Astrocyte (in vitro differentiated cells and primary cell): ENCODE data around the gene NUP37. TPM values are rescaled to one million over a fixed set of nuclear protein-coding genes. Genes with fewer than 3 reads are reported as not detected.

Source experiments
- DNase-seq: peaks from one replicate; pipeline ENCODE4 v3.0.0-alpha.2; 2010; ENCODE audit warnings: low read depth
- FAIRE-seq: peaks from 2 replicates; lab custom pipeline; 2011; peaks lifted over from hg19 to GRCh38; lab: Jason Lieb, UNC
- H2AFZ ChIP-seq: 2 replicates; pipeline ENCODE4 v1.6.0; 2012; ENCODE audit warnings: low read depth, low read length, inconsistent platforms
- H3K27ac ChIP-seq: 2 replicates; pipeline ENCODE4 v1.5.1; 2011; ENCODE audit warnings: low read depth, low read length, inconsistent platforms
- H3K27me3 ChIP-seq: 2 replicates; pipeline ENCODE4 v1.6.0; 2011; ENCODE audit warnings: low read length, inconsistent platforms; ENCODE audit not compliant: insufficient read depth
- H3K36me3 ChIP-seq: 2 replicates; pipeline ENCODE4 v1.5.1; 2011; ENCODE audit warnings: low read length, inconsistent platforms; ENCODE audit not compliant: insufficient read depth
- H3K4me1 ChIP-seq: 2 replicates; pipeline ENCODE4 v1.5.1; 2011; ENCODE audit warnings: low read length, inconsistent platforms; ENCODE audit not compliant: insufficient read depth
- H3K4me2 ChIP-seq: 2 replicates; pipeline ENCODE4 v1.6.0; 2012; ENCODE audit warnings: low read length, inconsistent platforms
- H3K4me3 ChIP-seq: 2 replicates; pipeline ENCODE4 v1.5.1; 2011; ENCODE audit warnings: low read depth, mild to moderate bottlenecking, low read length, inconsistent platforms; ENCODE audit not compliant: insufficient read depth
- H3K79me2 ChIP-seq: 2 replicates; pipeline ENCODE4 v1.6.0; 2012; ENCODE audit warnings: mild to moderate bottlenecking, low read length, inconsistent platforms; ENCODE audit not compliant: insufficient read depth
- H3K9ac ChIP-seq: 2 replicates; pipeline ENCODE4 v1.6.0; 2012; ENCODE audit warnings: mild to moderate bottlenecking, low read length, inconsistent platforms
- H3K9me3 ChIP-seq: 2 replicates; pipeline ENCODE4 v1.5.1; 2012; ENCODE audit warnings: low read depth, mild to moderate bottlenecking, low read length, inconsistent platforms; ENCODE audit not compliant: insufficient read depth
- H4K20me1 ChIP-seq: 2 replicates; pipeline ENCODE4 v1.6.0; 2012; ENCODE audit warnings: low read length, inconsistent platforms; ENCODE audit not compliant: insufficient read depth
- H3K27ac Mint-ChIP-seq: one replicate; pipeline ENCODE4 v1.8.0; 2021; ENCODE audit warnings: mild to moderate bottlenecking, mixed read lengths; ENCODE audit not compliant: unreplicated experiment
- H3K27me3 Mint-ChIP-seq: one replicate; pipeline ENCODE4 v1.8.0; 2021; ENCODE audit warnings: low read depth, mixed read lengths; ENCODE audit not compliant: unreplicated experiment
- H3K36me3 Mint-ChIP-seq: one replicate; pipeline ENCODE4 v1.8.0; 2021; ENCODE audit warnings: low read depth, mixed read lengths; ENCODE audit not compliant: unreplicated experiment
- H3K4me1 Mint-ChIP-seq: one replicate; pipeline ENCODE4 v1.8.0; 2021; ENCODE audit warnings: low read depth, mixed read lengths; ENCODE audit not compliant: unreplicated experiment
- H3K4me3 Mint-ChIP-seq: one replicate; pipeline ENCODE4 v1.8.0; 2021; ENCODE audit warnings: mild to moderate bottlenecking, moderate library complexity, mixed read lengths; ENCODE audit not compliant: unreplicated experiment
- H3K9me3 Mint-ChIP-seq: one replicate; pipeline ENCODE4 v1.8.0; 2021; ENCODE audit warnings: mild to moderate bottlenecking, mixed read lengths; ENCODE audit not compliant: unreplicated experiment
- CTCF ChIP-seq: IDR thresholded peaks from 2 replicates; pipeline ENCODE4 v1.5.1; 2011; ENCODE audit warnings: low read depth, mild to moderate bottlenecking, inconsistent platforms, low read length, moderate library complexity; ENCODE audit not compliant: insufficient read depth
- EZH2 ChIP-seq: IDR thresholded peaks from 2 replicates; pipeline ENCODE4 v1.6.1; 2012; ENCODE audit warnings: mild to moderate bottlenecking, low read length, inconsistent platforms; ENCODE audit not compliant: insufficient read depth
- total RNA-seq: library from RNA; stranded (reverse); gene quantifications from 2 replicates; pipeline ENCODE4 v1.2.1, GENCODE V29; 2021

Gene NUP37
- total RNA-seq, 1 donor from 2014 or later, result 23.1 TPM

- Histone ChIP-seq H3K36me3 (no peaks in the 10 kb centered on the region), H3K9ac (no peak overlapping the region), H3K4me3 (peak overlapping the region; percentile 77), H3K27me3 (no peaks in the 10 kb centered on the region), H2AFZ (peak overlapping the region; percentile 75), H3K79me2 (peaks cover 4% of the 10 kb centered on the region), H3K4me1 (no peaks in the 10 kb centered on the region), H3K27ac (no peak overlapping the region), H3K9me3 (no peaks in the 10 kb centered on the region), H4K20me1 (no peaks in the 10 kb centered on the region), H3K4me2 (peak overlapping the region; percentile 88)
- no peak for DNase-seq
- Mint-ChIP-seq H3K4me3 (peak overlapping the region; percentile 96), H3K36me3 (no peaks in the 10 kb centered on the region), H3K9me3 (no peaks in the 10 kb centered on the region), H3K4me1 (no peaks in the 10 kb centered on the region), H3K27ac (no peak overlapping the region), H3K27me3 (no peaks in the 10 kb centered on the region)
- TF ChIP-seq EZH2 (no peak), CTCF (no peak)
- FAIRE-seq, result no peak
Measured at GRCh38 chr12:102062419-102062806, 57.5 kb downstream of the NUP37 start.

- Histone ChIP-seq H3K27me3 (no peaks in the 10 kb centered on the region), H3K9ac (peak within 1 kb of the TSS; percentile 89), H2AFZ (peak within 1 kb of the TSS; percentile 93), H3K36me3 (no peaks in the 10 kb centered on the region), H3K4me1 (no peaks in the 10 kb centered on the region), H3K79me2 (peaks cover 4% of the 10 kb centered on the region), H4K20me1 (no peaks in the 10 kb centered on the region), H3K9me3 (no peaks in the 10 kb centered on the region), H3K4me2 (peak within 1 kb of the TSS; percentile 88), H3K4me3 (peak within 1 kb of the TSS; percentile 77), H3K27ac (peak within 1 kb of the TSS; percentile 75)
- peak; percentile 85 for DNase-seq
- Mint-ChIP-seq H3K9me3 (no peaks in the 10 kb centered on the region), H3K36me3 (peaks cover under 1% of the 10 kb centered on the region), H3K4me1 (no peaks in the 10 kb centered on the region), H3K4me3 (peak within 1 kb of the TSS; percentile 96), H3K27me3 (no peaks in the 10 kb centered on the region), H3K27ac (peak within 1 kb of the TSS; percentile 91)
- no peak for TF ChIP-seq EZH2
- FAIRE-seq, result no peak
Measured at GRCh38 chr12:102061560-102062418, 58.1 kb downstream of the NUP37 start, which contains the start of gene WASHC3. TSS of gene WASHC3 (minus strand) at chr12:102061991. CDS start at chr12:102061962, 29 bp downstream.

DNA sequence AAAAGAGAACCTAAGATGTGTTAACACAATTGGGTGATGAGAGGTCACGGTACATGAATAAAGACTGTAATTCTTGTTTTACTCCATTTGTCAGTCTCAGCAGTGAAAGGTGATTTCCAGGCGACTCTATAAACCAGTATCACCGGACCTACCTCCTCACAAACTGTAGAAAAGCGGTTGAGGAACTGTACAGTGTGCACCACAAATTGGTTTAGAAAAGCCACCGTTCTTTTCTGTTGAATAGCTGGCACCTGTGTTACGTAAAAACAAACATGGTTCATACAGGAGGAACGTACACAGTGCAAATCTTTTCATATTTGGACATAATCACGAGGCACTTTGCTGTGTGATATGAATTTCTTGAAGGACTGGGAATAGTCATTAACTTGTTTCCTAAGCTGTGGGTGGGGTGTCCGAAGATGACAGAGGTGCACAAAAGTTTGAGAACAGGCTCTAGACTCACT is 58.8 kb downstream of the NUP37 start:
- Mint-ChIP-seq H3K36me3 (peaks cover 3% of the 10 kb centered on the region), H3K27ac (peak overlapping the region; percentile 15), H3K9me3 (no peaks in the 10 kb centered on the region), H3K4me3 (peak overlapping the region; percentile 96), H3K4me1 (no peaks in the 10 kb centered on the region), H3K27me3 (no peaks in the 10 kb centered on the region)
- Histone ChIP-seq H3K79me2 (peaks cover 4% of the 10 kb centered on the region), H3K9ac (peak overlapping the region; percentile 89), H3K27ac (peak overlapping the region; percentile 75), H2AFZ (peak overlapping the region; percentile 93), H3K4me3 (peak overlapping the region; percentile 77), H4K20me1 (no peaks in the 10 kb centered on the region), H3K36me3 (no peaks in the 10 kb centered on the region), H3K27me3 (no peaks in the 10 kb centered on the region), H3K4me2 (peak overlapping the region; percentile 88), H3K4me1 (no peaks in the 10 kb centered on the region), H3K9me3 (no peaks in the 10 kb centered on the region)
- TF ChIP-seq EZH2 (no peak), CTCF (no peak)
- no peak for FAIRE-seq
- DNase-seq, result peak; percentile 4
